NCI-H510A (cell line): Measurements from ENCODE around the gene MDM2.
A peak's percentile ranks its signal among the peaks of the same experiment; 100 is the strongest.
"Not testable (repeated sequence)": the region's sequence is repeated elsewhere in the genome, so short reads cannot be mapped to it uniquely, and the experiment has no call there.

ENCODE experiments used
- DNase-seq: peaks from one replicate; lab custom pipeline; 2025; lab: John Stamatoyannopoulos, UW

The MDM2 gene

DNA sequence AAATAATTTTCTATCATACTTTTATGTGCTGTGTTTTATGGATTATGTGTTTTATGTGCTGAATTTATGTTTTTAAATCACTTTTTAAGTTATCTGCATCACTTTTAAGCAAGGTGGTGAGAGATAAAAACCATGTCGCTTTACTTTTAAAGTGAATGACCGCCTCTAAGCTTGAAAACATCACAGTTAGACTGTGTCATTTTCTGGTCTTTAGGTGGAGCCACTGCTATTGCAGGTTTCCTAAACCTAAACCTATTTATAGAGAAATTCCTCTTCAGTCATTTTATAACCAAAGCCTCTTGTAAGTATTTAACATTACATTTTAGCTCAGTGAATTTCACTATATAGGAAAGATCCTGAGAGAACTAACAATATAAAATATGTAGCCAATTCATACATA, 21.0 kb upstream of the MDM2 start:
- no peak for DNase-seq

DNA sequence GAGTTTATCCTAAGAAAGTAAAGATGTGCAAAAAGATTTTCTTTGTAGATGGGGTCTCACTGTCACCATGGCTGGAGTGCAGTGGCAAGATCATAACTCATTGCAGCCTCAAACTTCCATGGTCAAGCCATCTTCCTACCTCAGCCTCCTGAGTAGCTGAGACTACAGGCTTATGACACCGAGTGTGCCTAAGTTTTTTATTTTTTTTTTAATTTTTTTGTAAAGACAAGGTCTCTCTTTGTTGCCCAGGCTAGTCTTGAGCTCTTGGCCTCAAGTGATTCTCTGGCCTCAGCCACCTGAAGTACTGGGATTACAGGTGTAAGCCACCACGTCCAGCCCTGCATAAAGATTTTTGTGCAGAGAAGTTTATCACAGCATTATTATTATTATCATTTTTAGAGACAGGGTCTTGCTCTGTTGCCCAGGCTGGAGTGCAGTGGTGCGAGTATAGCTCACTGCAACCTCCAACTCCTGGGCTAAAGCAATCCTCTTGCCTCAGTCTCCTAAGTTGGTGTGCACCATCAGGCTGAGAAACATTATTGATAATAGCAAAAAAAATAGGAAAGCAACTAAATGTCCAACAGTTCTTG, 19.3 kb upstream of the MDM2 start:
- no peak for DNase-seq

- DNase-seq: no peak
Observed at GRCh38 chr12:68789144-68789878, 18.7 kb upstream of the MDM2 start.

DNA sequence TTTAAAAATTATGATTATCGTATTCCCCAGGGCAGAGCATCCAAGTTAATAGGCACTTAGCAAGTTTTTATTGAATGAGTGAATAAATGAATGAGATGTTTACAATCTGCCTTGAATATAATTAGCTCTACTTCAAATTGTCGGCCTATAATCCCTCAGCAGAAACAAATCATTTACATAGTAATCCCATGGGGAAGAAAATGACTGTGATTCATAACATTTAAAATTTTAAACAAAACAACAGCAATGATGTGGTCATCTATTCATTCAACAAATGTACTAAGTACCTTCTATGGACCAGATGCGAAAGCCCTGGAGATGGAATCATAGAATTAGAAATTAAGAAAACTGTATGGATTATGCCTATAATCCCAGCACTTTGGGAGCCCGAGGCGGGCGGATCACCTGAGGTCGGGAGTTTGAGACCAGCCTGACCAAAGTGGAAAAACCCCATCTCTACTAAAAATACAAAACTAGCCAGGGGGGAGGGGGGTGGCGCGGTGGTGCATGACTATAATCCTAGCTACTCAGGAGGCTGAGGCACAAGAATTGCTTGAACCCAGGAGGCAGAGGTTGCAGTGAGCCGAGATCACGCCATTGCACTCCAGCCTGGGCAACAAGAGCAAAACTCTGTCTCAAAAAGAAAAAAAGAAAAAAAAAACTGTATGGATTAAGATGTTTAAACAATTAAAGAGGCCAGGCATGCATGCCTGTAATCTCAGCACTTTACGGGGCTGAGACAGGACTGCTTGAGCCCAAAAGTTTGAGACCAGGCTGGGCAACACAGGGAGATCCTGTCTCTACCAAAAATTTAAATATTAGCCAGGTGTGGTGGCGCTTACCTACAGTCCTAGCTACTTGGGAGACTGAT, 17.7 kb upstream of the MDM2 start:
- no peak for DNase-seq

- no peak for DNase-seq
Observed at GRCh38 chr12:68790952-68791234, 17.1 kb upstream of the MDM2 start.

DNA sequence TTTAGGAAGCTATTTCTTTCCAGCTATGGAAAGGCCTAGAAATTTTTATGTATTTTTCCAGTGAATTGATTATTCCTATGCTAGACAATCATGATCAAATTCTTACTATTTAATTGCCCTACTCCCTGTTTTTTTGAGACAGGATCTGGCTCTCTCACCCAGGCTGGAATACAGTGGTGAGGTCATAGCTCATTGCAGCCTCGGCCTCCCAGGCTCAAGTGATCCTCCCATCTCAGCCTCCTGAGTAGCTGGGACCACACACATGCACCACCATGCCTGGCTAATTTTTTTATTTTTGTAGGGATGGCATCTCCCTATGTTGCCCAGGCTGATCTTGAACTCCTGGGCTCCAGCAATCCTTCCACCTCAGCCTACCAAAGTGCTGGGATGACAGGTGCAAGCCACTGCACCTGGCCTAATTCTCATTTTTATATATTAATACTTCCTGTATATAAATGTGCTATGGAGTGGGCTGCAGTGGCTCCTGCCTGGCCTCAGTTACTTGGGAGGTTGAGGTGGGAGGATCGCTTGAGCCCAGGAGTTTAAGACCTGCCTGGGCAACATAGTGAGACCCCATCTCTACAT, 16.0 kb upstream of the MDM2 start:
- DNase-seq: no peak

DNA sequence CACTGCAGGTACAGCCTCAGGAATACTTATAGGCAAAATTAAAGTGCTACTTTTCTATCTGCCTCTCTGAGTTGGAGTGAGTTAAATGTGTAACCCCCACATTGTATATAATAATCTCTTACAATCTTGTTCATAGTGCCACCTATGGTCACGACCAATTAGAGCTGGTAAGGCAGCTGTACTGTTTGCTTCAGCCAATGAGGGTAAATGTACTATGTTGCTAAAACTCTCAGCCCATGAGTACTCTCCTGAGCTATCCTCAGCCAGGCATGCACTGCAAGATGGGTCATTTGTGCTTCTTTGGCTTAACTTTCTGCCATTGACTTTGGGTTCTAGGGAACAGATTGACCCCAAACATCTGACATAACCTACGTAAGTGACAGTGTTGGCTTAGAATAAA, 15.0 kb upstream of the MDM2 start:
- DNase-seq: peak; percentile 3

GRCh38 chr12:68793436-68793835, 14.5 kb upstream of the MDM2 start:
- DNase-seq: no peak

GRCh38 chr12:68793975-68794652, 13.9 kb upstream of the MDM2 start:
- no peak for DNase-seq

- no peak for DNase-seq
Observed at GRCh38 chr12:68794653-68795251, 13.2 kb upstream of the MDM2 start.

DNA sequence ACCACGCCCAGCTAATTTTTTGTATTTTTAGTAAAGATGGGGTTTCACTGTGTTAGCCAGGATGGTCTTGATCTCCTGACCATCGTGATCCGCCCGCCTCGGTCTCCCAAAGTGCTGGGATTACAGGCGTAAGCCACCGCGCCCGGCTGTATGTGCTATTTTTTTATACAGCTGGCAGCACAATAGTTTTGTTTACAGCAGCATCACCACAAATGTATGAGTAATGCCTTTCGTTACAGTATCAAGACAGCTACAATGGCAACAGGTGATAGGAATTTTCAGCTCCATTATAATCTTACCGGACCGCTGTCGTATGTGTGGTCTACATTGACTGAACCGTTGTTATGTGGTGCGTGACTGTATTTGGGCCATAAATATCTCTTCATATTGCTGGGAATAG, 11.6 kb upstream of the MDM2 start:
- DNase-seq: no peak

GRCh38 chr12:68798882-68799234, 9.1 kb upstream of the MDM2 start:
- DNase-seq: no peak

DNA sequence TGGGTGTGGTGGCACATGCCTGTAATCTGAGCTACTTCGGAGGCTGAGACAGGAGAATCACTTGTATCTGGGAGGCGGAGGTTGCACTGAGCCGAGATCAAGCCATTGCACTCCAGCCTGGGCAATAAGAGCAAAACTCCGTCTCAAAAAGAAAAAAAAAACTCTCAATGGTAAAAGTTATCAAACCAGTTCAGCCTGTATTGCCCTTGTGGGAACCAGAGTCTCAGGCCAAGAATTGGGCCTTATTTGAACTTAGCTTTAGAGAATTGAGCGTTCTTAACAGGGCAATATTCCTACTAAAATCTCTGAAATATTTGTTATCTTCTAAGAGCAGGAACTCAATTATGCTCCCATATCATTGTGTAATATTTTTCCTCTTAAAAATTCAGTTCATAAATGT, 7.7 kb upstream of the MDM2 start:
- DNase-seq: peak; percentile 15

GRCh38 chr12:68801124-68801523, 6.9 kb upstream of the MDM2 start:
- not testable (repeated sequence) for DNase-seq

- not testable (repeated sequence) for DNase-seq
Observed at GRCh38 chr12:68802372-68802745, 5.6 kb upstream of the MDM2 start.

- not testable (repeated sequence) for DNase-seq
Observed at GRCh38 chr12:68802911-68803651, 4.9 kb upstream of the MDM2 start.

DNA sequence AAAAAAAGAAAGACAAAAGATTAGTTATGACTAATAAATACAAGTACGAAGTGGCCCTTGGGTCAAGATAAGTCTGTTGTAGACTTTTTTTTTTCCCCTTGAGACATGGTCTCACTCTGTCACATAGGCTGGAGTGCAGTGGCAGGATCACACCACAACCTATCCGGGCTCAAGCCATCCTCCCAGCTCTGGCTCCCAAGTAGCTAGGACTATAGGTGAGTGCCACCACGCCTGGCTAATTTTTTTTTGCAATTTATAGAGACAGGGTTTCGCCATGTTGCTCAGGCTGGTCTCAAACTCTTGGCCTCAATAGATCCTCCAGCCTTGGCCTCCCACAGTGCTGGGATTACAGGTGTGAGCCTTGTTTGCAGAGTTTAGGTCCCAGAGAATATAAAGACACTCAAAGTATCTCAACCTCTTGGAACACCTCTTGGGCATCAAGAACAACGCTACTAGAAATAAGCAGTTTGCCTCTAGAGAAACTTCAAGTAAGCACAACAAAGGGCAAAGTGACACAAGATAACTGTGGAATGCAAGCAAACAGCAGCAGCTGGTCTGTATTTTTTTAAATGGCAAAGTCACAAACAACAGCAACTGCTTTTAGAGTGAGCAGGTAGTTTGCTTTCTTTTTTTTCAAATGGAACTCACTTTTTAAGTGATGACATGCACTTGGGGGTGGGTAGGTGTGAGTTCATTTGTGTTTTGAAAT, 3.9 kb upstream of the MDM2 start:
- no peak for DNase-seq

- no peak for DNase-seq
Observed at GRCh38 chr12:68804657-68805591, 3.1 kb upstream of the MDM2 start.

DNA sequence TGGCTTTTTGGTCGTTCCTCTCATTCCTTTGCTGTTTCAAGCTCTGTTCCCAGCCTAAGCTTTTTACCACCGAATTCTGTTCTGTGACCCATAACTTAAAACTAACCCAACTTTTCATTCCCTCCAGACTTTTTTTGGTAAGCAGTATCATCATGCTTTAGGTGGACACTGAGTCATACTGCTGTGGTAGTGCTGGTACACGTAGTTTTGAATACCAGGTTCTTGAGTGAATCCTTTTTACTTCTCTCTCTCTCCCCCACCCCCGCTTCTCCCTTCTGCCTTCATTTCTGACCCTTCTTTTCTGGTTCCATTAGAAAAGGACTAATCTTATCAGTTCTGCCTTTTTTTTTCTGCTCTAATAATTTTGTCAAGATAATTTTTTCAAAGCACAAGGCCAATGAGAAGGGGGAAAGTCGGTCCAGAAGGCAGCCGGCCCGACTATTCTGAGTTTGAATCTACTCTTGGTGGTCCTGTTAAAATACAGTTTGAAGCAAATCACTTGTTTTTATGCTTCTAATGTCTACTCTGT, 2.3 kb upstream of the MDM2 start:
- DNase-seq: no peak
